Measurements from ENCODE around the gene MAPK1.
"Not testable (repeated sequence)": the region's sequence is repeated elsewhere in the genome, so short reads cannot be mapped to it uniquely, and the experiment has no call there.

The MAPK1 gene

GRCh38 chr22:21752276-21752675 is 115.2 kb downstream of the MAPK1 start:
- Histone ChIP-seq H3K36me3 (ENCODE audit: low read length) (no peaks in the 10 kb centered on the region), H3K79me2 (ENCODE audit: insufficient read depth, low read length) (no peaks in the 10 kb centered on the region), H3F3A (ENCODE audit: insufficient read depth) (no peaks in the 10 kb centered on the region), H3K4me3 (ENCODE audit: insufficient read depth, low read length, poor library complexity, severe bottlenecking) (no peak overlapping the region), H3K9me3 (ENCODE audit: insufficient read depth, low read length) (no peaks in the 10 kb centered on the region), H3K4me2 (ENCODE audit: low read depth, low read length, poor library complexity, severe bottlenecking) (no peak overlapping the region), H3K27me3 (ENCODE audit: low read length) (no peaks in the 10 kb centered on the region), H2AFZ (ENCODE audit: low read depth, low read length, severe bottlenecking) (no peak overlapping the region), H4K20me1 (ENCODE audit: low read depth, low read length) (no peaks in the 10 kb centered on the region), H3K9me2 (replicated peaks; ENCODE audit: insufficient read depth, low read length) (no peaks in the 10 kb centered on the region), H3K9ac (ENCODE audit: low read length) (no peak overlapping the region), H3K27ac (ENCODE audit: low read depth, low read length) (no peak overlapping the region)
- TF ChIP-seq EZH2phosphoT487 (conservative IDR thresholded peaks at IDR 0.05; ENCODE audit: low read length) (no peak), CTCF (IDR thresholded peaks at IDR 0.05; ENCODE audit: insufficient read depth, low read length, poor library complexity, severe bottlenecking) (no peak)

- TF ChIP-seq CTCF (IDR thresholded peaks at IDR 0.05; ENCODE audit: insufficient read depth, low read length, poor library complexity, severe bottlenecking) (no peak), EZH2phosphoT487 (conservative IDR thresholded peaks at IDR 0.05; ENCODE audit: low read length) (no peak)
- no peaks in the 10 kb centered on the region for H3F3A ChIP-seq (ENCODE audit: insufficient read depth)
- no peak overlapping the region for H3K27ac ChIP-seq (ENCODE audit: low read depth, low read length)
- H3K79me2 ChIP-seq (ENCODE audit: insufficient read depth, low read length), result no peaks in the 10 kb centered on the region
- no peaks in the 10 kb centered on the region for H3K9me3 ChIP-seq (ENCODE audit: insufficient read depth, low read length)
- H3K27me3 ChIP-seq (ENCODE audit: low read length), result no peaks in the 10 kb centered on the region
- no peak overlapping the region for H3K4me3 ChIP-seq (ENCODE audit: insufficient read depth, low read length, poor library complexity, severe bottlenecking)
- no peak overlapping the region for H2AFZ ChIP-seq (ENCODE audit: low read depth, low read length, severe bottlenecking)
- no peaks in the 10 kb centered on the region for H3K36me3 ChIP-seq (ENCODE audit: low read length)
- no peaks in the 10 kb centered on the region for H4K20me1 ChIP-seq (ENCODE audit: low read depth, low read length)
- no peak overlapping the region for H3K9ac ChIP-seq (ENCODE audit: low read length)
- no peaks in the 10 kb centered on the region for H3K9me2 ChIP-seq (replicated peaks; ENCODE audit: insufficient read depth, low read length)
- no peak overlapping the region for H3K4me2 ChIP-seq (ENCODE audit: low read depth, low read length, poor library complexity, severe bottlenecking)
Measured at GRCh38 chr22:21745948-21746347, 121.5 kb downstream of the MAPK1 start.

- not testable (repeated sequence) for H3K27me3 ChIP-seq (ENCODE audit: low read length); H3K9ac ChIP-seq (ENCODE audit: low read length); H2AFZ ChIP-seq (ENCODE audit: low read depth, low read length, severe bottlenecking); H3K79me2 ChIP-seq (ENCODE audit: insufficient read depth, low read length); H3K9me3 ChIP-seq (ENCODE audit: insufficient read depth, low read length); H3F3A ChIP-seq (ENCODE audit: insufficient read depth); H3K9me2 ChIP-seq (replicated peaks; ENCODE audit: insufficient read depth, low read length); H3K4me2 ChIP-seq (ENCODE audit: low read depth, low read length, poor library complexity, severe bottlenecking); H3K4me3 ChIP-seq (ENCODE audit: insufficient read depth, low read length, poor library complexity, severe bottlenecking); H3K36me3 ChIP-seq (ENCODE audit: low read length); H3K27ac ChIP-seq (ENCODE audit: low read depth, low read length); H4K20me1 ChIP-seq (ENCODE audit: low read depth, low read length)
Measured at GRCh38 chr22:21744917-21745316, 122.5 kb downstream of the MAPK1 start.

GRCh38 chr22:21741790-21742189 is 125.7 kb downstream of the MAPK1 start:
- H3K9me3 ChIP-seq (ENCODE audit: insufficient read depth, low read length), result no peaks in the 10 kb centered on the region
- H3K9me2 ChIP-seq (replicated peaks; ENCODE audit: insufficient read depth, low read length), result no peaks in the 10 kb centered on the region
- no peak overlapping the region for H2AFZ ChIP-seq (ENCODE audit: low read depth, low read length, severe bottlenecking)
- H3K4me3 ChIP-seq (ENCODE audit: insufficient read depth, low read length, poor library complexity, severe bottlenecking), result no peak overlapping the region
- no peaks in the 10 kb centered on the region for H3K27me3 ChIP-seq (ENCODE audit: low read length)
- no peaks in the 10 kb centered on the region for H3F3A ChIP-seq (ENCODE audit: insufficient read depth)
- H4K20me1 ChIP-seq (ENCODE audit: low read depth, low read length), result no peaks in the 10 kb centered on the region
- no peak overlapping the region for H3K9ac ChIP-seq (ENCODE audit: low read length)
- no peak for TF ChIP-seq CTCF (IDR thresholded peaks at IDR 0.05; ENCODE audit: insufficient read depth, low read length, poor library complexity, severe bottlenecking)
- no peak for TF ChIP-seq EZH2phosphoT487 (conservative IDR thresholded peaks at IDR 0.05; ENCODE audit: low read length)
- H3K36me3 ChIP-seq (ENCODE audit: low read length), result no peaks in the 10 kb centered on the region
- H3K27ac ChIP-seq (ENCODE audit: low read depth, low read length), result no peak overlapping the region
- H3K79me2 ChIP-seq (ENCODE audit: insufficient read depth, low read length), result no peaks in the 10 kb centered on the region
- H3K4me2 ChIP-seq (ENCODE audit: low read depth, low read length, poor library complexity, severe bottlenecking), result no peak overlapping the region
